NB4 (cell line): ENCODE measurements around the gene OXGR1.

Source experiments
- MAX ChIP-seq: IDR thresholded peaks from 2 replicates; pipeline ENCODE4 v1.6.1; 2011; ENCODE audit warnings: low read depth, low read length
- MYC ChIP-seq: IDR thresholded peaks from 2 replicates; pipeline ENCODE4 v1.6.1; 2011; ENCODE audit warnings: low read depth, low read length
- POLR2A ChIP-seq: IDR thresholded peaks from 2 replicates; pipeline ENCODE4 v1.6.1; 2011; ENCODE audit warnings: mild to moderate bottlenecking; ENCODE audit not compliant: insufficient read length; ENCODE audit errors: extremely low read depth
- TF ChIP-seq, protein P1 (sequence below): IDR thresholded peaks from one replicate; pipeline ENCODE4 v1.5.1; 2012; ENCODE audit warnings: low read depth, low read length

DNA sequence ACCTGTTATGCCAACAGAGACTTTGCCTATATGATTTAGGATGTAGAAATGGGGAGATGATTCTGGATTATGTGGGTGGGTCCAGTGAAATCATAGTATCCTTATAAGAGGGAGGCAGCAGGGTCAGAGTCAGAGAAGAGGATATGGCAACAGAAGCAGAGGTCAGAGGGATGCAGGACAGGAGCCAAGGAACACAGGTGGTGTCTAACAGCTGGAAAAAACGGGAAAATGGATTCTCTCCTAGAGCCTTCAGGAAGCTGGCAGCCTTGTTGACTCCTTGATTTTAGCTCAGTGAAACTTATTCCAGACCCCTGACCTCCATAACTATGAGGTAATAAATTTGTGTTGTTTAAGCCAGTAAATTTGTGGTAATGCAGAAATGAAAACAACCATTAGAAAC is 28.8 kb upstream of the OXGR1 start:
- TF ChIP-seq MAX (no peak), POLR2A (no peak), MYC (no peak)
- TF ChIP-seq, protein P1, sequence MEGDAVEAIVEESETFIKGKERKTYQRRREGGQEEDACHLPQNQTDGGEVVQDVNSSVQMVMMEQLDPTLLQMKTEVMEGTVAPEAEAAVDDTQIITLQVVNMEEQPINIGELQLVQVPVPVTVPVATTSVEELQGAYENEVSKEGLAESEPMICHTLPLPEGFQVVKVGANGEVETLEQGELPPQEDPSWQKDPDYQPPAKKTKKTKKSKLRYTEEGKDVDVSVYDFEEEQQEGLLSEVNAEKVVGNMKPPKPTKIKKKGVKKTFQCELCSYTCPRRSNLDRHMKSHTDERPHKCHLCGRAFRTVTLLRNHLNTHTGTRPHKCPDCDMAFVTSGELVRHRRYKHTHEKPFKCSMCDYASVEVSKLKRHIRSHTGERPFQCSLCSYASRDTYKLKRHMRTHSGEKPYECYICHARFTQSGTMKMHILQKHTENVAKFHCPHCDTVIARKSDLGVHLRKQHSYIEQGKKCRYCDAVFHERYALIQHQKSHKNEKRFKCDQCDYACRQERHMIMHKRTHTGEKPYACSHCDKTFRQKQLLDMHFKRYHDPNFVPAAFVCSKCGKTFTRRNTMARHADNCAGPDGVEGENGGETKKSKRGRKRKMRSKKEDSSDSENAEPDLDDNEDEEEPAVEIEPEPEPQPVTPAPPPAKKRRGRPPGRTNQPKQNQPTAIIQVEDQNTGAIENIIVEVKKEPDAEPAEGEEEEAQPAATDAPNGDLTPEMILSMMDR: no peak
